Ishikawa (cell line): ENCODE data around the gene RSBN1L.

Experiments
- TAF1 ChIP-seq: IDR thresholded peaks from 2 replicates; pipeline ENCODE4 v1.6.1; 2012; ENCODE audit warnings: low read depth, mild to moderate bottlenecking
- TCF12 ChIP-seq: IDR thresholded peaks from 2 replicates; pipeline ENCODE4 v1.6.1; 2012; ENCODE audit warnings: low read depth
- TF ChIP-seq, protein P1 (sequence below): IDR thresholded peaks from 2 replicates; pipeline ENCODE4 v1.6.1; 2012; ENCODE audit warnings: low read depth, mild to moderate bottlenecking
- TF ChIP-seq, protein P2 (sequence below): IDR thresholded peaks from 2 replicates; pipeline ENCODE4 v1.6.1; 2012

DNA sequence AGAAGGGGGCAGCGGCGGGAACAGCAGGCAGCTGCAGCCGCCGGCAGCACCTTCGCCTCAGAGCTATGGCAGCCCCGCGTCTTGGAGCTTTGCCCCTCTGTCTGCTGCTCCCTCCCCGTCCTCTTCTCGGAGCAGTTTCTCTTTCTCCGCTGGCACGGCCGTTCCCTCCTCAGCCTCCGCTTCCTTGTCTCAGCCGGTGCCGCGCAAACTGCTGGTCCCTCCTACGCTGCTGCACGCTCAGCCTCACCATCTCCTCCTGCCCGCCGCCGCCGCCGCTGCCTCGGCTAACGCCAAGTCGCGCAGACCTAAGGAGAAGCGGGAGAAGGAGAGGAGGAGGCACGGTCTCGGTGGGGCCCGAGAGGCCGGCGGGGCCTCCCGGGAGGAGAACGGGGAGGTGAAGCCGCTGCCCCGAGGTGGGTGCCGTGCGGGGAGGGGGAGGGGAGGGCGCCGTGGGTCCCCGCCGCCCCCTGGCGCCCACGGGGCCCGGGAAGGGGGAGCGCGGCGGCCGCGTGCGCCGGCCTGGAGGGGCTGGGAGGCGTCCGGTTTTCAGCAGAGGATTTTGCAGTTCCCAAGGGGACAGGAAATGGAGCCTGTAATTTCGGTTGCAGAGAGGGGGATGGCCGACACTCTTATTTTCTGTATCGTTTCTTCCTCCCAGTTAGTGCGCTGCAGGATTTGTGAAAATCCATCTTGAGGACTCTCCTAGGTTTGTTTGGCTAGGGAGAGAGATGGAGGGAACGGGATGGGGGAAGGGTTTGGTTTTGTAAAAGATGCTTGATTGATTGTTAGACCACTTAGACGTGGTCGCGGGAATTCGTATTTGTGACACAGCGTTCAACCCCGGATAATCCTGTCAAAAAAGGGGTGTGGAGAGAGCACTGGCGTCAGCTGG, 630 bp downstream of the RSBN1L start:
- peak; percentile 10; the same call in 1 of the 2 replicates for TF ChIP-seq TAF1
- TF ChIP-seq, protein P1, sequence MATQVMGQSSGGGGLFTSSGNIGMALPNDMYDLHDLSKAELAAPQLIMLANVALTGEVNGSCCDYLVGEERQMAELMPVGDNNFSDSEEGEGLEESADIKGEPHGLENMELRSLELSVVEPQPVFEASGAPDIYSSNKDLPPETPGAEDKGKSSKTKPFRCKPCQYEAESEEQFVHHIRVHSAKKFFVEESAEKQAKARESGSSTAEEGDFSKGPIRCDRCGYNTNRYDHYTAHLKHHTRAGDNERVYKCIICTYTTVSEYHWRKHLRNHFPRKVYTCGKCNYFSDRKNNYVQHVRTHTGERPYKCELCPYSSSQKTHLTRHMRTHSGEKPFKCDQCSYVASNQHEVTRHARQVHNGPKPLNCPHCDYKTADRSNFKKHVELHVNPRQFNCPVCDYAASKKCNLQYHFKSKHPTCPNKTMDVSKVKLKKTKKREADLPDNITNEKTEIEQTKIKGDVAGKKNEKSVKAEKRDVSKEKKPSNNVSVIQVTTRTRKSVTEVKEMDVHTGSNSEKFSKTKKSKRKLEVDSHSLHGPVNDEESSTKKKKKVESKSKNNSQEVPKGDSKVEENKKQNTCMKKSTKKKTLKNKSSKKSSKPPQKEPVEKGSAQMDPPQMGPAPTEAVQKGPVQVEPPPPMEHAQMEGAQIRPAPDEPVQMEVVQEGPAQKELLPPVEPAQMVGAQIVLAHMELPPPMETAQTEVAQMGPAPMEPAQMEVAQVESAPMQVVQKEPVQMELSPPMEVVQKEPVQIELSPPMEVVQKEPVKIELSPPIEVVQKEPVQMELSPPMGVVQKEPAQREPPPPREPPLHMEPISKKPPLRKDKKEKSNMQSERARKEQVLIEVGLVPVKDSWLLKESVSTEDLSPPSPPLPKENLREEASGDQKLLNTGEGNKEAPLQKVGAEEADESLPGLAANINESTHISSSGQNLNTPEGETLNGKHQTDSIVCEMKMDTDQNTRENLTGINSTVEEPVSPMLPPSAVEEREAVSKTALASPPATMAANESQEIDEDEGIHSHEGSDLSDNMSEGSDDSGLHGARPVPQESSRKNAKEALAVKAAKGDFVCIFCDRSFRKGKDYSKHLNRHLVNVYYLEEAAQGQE = no peak
- TF ChIP-seq TCF12 = no peak
- TF ChIP-seq, protein P2, sequence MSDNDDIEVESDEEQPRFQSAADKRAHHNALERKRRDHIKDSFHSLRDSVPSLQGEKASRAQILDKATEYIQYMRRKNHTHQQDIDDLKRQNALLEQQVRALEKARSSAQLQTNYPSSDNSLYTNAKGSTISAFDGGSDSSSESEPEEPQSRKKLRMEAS = peak; percentile 10
